EL (cell line): ENCODE measurements around the gene MACROD2.

ENCODE experiments used
- DNase-seq: peaks from one replicate; pipeline ENCODE4 v3.0.0-alpha.2; 2016

Gene MACROD2

DNA sequence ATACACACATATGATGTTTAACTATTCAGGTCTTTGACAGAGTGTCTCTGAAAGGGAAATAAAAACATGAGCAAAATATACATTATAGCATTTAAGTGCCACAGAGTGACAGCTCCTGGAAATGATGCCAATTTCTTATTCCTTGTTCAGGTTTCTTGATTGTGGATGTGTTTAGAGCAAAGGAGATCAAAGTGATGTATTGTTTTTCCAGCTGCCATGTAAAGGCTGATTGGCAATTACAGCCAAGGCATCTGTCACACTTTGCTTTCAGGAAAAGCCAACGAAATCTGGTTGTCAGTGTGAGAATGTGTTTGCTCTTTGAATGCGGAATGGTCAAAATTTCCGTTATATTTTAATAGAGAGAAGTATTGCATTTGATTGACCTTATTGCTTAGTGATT lies 689.9 kb downstream of the MACROD2 start:
- no peak for DNase-seq

DNA sequence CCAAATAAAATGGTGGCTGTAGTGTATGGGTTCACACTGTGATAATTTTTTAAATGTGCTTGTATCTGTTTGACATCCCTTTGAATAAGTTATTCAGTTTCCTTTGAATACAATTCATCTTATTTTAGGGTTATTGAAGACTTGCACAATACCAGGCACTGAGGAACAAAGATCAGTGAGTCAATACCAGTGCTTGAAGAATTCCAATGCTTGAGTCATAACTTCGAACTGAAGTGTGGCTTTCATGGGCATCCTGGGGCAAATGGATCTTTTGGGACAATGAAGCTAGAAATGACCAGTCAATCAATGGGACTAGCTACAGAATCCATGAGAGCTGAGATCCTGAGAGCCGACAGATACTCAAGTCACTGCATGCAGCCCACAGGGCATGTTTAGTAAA lies 692.0 kb downstream of the MACROD2 start:
- no peak for DNase-seq

DNA sequence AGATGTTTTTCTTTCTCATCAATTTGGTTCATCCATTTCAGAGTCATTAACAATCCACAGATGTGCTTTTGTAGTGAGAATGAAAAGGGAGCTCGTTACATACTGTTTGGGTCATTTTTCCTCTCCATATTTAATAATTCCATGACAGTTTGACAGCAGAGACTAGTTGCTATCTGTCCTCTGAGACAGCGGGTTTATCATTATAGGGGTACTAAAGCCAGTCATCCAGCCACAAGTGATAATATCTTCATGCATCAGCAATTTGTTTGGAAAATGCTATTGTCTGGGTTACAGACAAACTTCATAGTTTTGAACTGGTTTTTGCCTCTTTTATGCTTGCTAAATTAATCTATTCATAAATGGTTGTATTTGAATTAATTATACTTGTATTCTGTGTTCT lies 692.7 kb downstream of the MACROD2 start:
- no peak for DNase-seq

DNA sequence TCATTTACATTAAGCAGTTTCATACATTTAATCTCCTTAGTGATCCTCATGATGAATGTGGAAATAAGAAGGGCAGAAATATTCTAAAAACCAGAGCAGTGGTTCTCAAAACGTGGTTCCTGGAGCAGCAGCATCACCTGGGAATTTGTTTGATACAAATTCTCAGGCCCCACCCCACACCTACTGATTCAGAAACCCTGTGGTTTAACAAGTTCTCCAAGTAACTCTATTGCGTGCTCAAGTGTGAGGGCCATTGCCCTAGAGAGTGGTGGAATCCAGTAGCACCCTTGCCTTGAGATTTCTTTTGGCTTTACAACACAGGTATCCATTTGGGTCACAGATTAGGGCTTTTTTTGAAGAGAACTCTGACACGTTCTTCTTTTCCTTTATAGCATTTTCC lies 696.7 kb downstream of the MACROD2 start:
- no peak for DNase-seq

DNA sequence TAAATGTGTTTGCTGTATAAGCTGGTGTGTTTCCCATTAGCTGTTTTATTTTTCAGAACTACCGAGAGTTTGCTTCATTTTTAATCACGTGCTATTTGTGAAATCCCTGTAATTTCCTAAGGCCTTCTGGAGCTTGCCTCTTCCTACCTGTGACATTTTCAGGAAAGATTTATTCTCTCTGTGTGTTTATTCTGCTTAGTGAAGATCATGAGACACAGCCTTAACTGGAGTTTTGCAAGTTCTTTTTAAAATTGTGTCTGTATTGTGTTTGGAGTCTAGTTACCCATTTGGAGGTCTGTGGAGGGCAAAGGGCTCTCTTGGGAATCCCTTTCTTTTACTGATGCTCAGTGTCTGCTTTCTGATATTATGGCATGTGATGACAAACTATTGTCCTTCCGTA lies 701.2 kb downstream of the MACROD2 start:
- DNase-seq, result no peak

DNA sequence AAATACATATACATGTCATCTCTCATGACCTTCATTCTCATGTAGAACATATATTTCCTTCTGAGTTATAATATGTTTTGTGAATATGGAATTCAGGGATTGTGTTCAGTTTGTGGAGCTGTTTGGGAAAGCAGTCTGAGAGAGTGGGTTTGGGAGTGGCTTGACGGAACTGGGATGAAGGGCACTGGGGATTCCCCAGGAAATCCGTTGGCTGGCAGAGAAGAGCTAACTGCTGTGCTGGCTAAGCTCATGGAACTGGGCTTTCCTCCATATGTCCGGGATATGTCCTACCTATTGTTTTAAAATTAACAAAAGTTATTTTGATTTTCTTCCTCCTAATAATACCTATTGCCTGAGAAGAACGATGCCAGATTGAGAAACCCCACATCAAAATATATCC lies 701.6 kb downstream of the MACROD2 start:
- no peak for DNase-seq

DNA sequence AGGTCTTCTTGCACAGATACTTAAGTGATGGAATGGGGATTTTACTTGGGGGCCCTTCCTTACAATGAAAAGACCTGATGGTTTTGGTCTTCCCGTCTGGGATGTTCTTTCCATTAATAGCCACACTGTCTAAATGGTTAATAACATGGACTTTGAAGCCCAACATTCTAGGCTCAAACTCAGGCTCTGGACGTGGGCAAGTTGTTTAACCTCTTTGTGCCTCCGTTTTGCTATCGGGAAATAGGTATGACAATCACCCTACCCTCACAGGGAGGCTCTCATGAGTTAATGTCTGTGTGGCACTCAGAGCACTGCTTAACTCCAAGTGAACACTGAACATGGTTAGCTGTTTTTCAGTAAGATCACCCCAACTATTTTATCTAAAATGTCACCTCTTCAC lies 702.8 kb downstream of the MACROD2 start:
- no peak for DNase-seq

DNA sequence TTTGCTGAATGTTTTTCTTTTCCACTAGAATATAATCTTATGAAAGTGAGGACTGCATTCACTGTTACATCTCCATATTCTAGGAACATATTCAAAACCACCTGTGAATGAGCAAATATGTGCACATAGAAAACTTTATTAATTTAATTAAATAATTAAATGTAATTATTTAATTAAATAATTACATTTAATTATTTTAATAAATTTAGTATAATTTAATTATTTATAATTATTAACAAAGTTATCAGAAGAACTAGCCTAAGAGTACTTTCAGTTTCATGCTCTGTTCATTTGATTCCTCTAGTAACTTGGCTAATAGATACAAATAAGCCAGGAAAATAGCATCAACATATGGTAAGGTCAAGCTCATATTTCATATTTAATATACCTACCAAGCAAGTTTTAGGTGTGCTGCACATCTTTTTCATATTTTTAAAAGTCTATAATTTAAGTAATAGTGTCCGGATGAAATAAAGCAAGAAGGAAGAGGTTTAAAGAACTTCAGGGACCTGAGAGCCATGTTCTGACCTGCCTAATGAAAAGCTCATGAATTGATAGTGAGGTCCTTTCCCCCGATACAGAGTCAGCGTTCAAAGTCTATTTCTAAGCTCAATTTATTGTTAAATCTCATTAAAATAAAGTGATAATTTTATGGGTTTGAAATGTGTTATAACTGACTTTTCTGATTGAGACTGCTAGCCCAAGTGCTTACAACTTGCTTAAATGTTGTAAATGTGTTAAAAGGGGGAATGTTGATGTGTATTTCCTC lies 703.5 kb downstream of the MACROD2 start:
- no peak for DNase-seq

DNA sequence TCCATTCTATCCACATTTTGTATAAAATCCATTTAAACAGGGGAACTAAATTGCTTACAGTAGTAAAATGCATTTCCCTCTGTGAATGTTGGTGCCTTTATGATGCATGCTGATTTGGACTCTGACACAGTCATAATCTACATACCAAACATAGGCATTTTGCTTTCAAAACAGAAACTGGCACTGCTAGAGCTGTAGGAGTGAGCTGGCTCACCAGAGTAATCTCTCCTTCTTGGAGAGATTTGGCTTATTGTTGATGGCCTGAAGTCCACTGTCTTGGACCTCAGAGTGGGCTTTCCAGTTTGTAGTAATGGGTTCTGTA lies 705.3 kb downstream of the MACROD2 start:
- peak; percentile 15 for DNase-seq

DNA sequence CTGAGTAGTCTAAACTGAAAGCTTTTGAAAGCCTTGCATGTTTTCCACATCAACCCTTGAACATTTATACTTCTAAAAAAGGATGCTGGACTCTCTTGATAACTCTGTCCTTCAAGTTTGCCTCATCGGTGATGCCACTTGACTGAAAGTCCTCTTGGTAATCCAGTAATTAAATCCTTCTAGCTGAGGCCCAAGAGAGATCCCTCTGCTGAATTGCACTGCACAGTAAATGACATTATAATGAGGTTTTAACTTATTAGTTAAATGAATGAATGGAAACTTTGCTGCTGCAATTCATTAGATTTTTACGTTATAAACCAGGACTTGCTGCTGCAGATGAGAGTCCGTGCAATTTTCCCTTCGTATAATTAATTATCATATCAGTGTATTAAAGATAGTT lies 706.0 kb downstream of the MACROD2 start:
- no peak for DNase-seq

DNA sequence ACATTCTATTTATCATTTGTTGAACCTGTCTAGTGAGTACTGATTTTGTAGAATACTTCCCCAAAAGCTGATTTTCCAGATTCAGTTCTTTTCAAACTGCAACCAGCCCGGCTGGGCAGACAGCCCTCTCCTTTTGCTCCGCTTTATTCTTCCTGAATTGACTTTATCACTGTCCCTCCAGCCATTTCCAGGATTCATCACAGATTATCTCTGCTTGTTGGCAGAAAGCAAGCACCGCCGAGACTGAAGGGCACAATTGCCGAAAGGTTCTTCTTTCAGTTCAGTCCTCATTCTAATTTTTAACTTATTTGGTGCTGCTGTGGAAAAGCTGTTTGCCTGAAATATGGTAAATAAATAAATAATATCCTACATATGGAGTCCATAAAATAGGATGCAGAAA lies 711.2 kb downstream of the MACROD2 start:
- DNase-seq, result no peak

DNA sequence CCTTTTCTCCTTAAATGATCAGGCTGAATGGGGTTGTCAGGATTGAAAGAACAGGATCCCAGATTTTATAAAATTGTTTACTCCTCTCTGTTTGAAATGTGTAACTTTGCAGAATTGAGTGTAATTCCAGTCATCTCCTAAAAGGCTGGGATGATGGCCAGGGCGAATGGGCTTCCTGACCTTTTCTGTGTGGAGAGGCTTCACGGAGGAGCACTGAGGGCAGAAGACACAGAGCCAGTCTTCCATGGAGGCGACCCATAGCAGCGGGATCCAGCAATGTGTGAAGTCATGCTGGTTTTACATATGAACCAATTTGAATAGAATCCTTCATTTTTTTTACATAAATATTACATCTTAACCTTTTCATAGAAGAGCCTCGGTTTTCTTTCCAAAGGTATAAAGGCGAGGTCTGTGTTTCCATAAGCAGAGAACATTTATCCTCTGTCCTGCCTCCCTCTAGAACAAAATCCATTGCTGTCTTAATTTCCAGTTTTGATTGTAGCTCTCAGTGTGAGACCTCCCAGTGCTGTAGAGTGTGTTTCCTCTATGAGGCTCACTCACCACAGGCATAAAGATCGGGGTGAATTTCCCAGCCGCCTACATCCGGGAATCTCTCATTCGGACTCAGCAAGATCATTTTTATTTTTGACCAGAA lies 711.8 kb downstream of the MACROD2 start:
- no peak for DNase-seq

DNA sequence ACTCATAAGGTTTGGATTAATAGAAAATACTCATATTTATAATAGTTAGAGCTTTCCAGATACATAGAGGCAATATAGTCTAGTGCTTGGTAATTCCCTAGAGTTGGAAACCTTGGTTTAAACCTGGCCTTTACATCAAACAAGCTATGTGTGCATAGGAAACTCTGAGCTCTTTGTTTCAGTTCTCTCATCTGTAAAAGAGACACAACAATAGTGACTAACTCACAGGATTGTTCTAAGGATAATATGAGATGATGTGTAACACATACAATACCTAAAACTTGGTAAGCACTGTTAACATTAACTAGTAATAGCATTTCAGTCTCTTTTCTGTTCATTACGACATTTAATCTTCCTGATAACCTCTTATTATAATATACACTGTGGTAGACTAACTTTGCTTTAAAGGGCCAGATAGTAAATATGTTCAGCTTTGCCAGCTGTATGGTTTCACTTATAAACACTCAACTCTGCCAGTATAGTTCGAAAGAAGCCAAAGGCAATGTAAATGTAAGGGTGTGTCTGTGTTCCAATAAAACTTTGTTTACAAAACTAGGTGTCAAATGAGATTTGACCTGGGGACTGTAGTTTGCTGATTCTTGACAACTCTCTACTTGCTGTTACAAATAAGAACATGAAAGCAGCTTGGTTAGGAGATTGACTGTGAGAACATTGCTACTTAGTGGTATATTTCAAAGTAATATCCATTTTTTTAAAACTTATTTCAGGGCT lies 712.7 kb downstream of the MACROD2 start:
- no peak for DNase-seq

DNA sequence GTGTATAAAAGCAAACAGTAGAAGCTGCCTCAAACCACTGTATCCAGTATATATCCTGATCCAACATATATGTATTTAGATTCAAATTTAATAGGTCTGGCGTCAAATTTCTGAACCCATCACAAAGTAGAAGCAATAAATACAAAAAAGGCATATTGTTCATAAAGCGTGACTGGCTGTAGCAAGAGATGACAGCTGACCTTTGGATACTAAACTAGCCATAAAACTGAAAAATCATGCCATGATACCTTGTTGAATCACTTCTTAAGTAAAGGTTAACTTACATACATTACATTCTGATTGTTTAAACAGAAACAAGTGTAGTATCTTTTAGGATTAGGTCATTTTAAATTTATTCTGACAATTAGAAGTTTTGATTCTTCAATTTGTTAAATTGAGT lies 714.1 kb downstream of the MACROD2 start:
- no peak for DNase-seq

DNA sequence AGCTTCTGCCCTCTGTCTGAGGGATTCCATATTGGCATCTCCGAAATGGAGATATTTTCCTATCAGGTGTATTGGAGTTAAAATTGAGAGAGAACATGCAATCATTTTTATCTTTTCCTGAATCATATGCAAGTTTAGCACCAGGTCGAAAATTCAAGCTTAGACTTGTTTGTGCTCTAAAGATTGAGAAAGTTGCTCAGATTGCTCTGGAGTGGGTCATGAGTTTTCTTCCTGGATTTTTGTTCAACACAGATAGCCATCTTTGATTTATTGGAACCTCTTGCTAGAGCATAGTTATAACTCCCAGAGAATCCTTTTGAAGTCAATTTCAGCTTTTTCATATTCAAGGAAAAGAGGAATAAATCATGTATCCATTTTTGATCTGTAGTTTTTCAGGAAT lies 715.6 kb downstream of the MACROD2 start:
- no peak for DNase-seq

DNA sequence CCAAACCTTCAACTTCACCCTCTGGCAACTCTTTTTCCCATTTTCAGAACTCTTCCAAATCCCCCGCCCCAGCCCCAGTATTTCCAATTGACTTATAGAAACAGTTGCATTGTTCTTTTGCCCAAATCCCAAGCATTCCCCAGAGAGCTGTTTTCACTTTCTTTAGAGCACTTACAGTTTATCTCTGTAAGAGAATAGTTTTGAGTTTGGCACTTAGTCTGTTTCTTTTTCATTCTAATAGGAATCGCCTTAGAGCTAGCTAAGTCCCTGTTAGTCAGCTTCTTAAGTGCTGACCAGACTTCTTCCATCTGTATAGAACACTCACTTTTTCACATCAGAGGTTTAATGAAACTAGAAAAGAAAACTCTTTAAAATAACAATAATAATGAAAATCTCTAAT lies 716.3 kb downstream of the MACROD2 start:
- no peak for DNase-seq

DNA sequence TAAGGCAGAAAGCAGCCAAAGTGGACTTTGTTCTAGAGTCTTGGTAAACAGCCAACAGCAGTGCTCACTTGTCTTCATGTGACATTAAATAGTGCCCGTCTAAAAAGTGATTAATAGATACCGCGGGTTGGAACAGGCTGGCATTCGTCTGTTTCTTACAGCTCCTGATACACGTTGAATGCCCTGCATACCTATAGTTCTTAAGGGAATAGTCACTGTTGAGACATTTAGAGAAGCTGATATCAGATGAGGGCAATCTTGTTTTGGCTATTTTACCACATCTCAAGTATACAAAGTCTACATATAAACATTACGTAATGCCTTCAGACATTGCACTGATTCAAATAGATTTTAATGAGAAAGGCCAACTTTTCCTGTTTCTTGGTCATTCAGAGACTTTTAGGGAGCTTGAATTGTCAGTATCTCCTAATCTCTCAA lies 717.0 kb downstream of the MACROD2 start:
- DNase-seq, result peak; percentile 62

DNA sequence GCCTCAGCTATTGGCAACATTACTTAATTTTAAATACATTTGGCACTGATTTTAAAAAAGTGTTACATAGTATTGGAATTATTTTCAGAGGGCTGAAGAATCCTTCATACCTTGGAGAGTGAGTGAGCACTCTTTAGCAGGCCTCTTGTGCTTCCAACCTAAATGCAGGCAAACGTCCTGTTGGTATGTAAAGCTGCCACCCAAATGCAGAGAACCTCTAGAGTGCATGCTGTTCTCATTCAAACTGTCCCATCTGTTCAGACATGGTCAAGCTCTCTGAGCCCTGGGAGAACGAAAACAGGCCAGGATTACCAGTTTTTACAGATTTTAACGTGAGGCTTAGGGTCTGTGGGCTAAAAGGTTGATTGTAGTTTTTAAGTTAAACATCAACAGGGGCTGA lies 720.1 kb downstream of the MACROD2 start:
- DNase-seq, result no peak

DNA sequence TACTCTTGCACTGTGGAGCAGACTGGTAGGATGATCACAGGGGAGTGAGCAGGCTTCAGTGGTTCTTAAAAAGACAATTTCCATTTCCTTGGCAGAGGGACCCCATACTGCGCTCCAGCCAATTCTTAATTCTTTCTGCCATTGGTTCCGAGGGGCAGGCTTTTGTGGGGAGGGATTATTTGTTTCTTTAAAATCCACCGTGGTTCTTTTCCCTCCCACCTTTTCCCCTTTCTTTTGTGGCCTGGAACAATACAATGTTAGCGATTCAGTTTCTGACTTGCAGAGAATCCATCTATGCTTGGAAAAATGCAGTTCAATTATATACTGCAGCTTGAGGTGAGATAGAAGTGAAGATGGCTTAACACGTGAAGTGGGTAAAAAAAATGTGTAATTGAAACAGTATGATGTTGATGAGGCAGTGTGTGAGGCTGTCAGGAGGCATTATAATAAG lies 721.1 kb downstream of the MACROD2 start:
- no peak for DNase-seq

DNA sequence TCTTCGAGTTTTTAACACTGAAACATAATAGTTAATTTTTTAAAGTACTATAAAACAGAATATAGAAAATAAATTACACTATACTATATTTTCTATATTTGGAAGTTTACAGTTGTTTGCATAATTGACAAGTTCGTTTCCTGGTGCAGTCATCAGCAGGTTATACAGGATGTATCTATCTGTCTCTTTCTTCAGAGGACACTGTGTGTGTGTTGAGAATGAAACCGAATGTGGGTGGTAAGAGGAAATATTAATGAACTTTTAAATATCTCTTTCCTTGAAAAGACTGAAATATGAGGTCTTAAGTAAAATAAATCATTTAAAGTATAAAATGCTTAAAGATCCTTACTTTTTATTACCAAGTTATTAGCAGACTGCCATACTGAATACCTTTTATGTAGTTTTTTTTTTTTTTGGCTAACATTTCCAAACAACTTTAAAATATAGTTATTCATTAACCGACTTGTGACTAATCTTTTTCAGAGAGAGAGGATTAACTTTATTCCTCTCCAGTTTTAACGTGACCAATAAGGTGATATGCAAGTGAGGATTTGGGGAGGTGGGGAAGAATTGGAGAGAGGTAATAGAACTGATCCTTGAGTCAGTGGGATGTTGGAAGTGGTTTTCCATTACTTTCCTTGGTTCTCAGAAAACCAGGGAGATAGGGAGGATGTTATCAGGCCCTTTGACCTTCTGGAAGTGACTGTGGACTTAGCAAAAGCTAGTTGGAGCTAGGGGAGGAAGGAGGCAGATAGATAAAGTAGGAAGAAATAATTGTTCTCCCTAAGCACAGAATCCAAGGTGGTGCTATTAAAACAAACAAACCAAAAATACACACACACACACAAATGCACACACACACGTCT lies 722.1 kb downstream of the MACROD2 start:
- no peak for DNase-seq

DNA sequence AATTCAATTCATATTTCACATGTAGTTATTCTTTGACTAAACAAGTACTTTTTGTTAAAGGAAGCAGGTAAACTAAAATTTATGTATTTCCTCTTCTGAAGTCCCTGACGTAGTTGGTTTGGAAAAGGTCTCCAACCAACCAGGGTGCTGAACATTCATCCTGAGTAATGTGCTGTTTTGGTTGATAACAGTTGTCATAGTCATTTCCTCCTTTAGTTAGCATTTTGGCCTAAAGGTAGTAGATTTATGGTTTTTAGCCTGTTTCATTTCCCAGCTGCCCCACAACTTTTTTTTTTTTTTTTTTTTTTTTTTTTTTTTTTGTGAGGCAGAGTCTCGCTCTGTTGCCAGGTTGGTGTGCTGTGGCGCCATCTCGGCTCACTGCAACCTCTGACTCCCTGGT lies 724.9 kb downstream of the MACROD2 start:
- DNase-seq, result no peak

DNA sequence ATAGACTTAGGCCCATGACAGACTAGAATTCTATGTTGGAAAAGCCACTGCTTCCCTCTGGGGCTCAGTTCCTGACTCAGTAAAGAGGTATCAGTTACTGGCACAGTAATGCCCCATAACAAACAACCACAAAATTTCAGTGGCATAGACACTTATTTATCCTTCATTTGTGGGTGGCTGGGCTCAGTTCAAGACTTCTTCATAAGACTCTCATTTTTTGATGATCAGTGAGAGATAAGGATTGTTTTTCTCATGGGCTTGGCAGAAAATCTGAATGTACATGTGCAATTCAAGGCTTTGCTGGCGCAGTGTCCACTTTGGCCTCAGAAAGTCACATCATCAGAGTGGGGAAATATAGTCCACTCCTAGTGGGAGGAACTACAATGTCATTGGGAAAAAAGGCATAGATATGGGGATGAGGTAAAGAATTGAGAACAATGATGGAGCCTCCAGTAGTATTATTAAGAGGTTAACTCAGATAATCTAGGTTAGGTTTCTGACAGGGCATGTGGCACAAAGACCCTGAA lies 726.7 kb downstream of the MACROD2 start:
- no peak for DNase-seq

DNA sequence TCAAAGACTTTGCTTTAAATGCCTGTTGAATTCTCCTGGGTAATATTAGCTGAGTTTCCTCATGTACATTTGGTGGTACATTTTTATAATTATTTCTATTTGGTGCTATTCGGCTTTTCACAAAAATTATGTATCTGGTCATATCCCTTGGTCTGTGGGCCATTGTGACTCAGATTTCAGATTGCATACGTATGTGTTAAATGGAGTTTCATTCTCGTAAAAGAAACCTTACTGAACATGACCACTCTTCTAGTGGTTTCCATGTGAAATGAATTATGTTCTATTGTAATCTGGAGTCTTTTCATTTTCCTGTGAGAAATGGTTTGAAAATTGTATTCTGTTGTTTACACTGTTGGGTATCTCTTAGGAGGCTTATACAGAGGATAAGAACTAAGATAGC lies 728.3 kb downstream of the MACROD2 start:
- DNase-seq, result no peak
